OCI-LY7 (cell line): ENCODE results near the gene DSE. TPM values are rescaled to one million over a fixed set of nuclear protein-coding genes. Genes with fewer than 3 reads are reported as not detected.

Source experiments
- BruUV-seq: library from RNA; stranded (reverse); fragments of 400-500 nt; replicated peaks from 2 replicates; lab custom pipeline; 2021; lab: Mats Ljungman, UMichigan
- CTCF ChIA-PET: fragments of 300-600 bp; sonication (Branson Sonifier 250); formaldehyde crosslinking; loops from one replicate; lab custom pipeline; 2022; ENCODE audit warnings: antibody characterized with exemption; ENCODE audit not compliant: unreplicated experiment; lab: Charles Lee
- POLR2A ChIA-PET: fragments of 300-600 bp; sonication (Branson Sonifier 250); formaldehyde crosslinking; loops from one replicate; lab custom pipeline; 2022; ENCODE audit warnings: antibody characterized with exemption; lab: Charles Lee
- DNase-seq: peaks from one replicate; pipeline ENCODE4 v3.0.0-alpha.2; 2015; ENCODE audit warnings: low spot score
- H2AFZ ChIP-seq: fragments of 200-600 bp; sonication (generic), shearing (Covaris generic); 2 replicates; pipeline ENCODE4 v1.6.1; 2014; ENCODE audit warnings: mild to moderate bottlenecking, antibody characterized with exemption, low read length, moderate library complexity
- H3K27ac ChIP-seq: fragments of 200-600 bp; sonication (generic); 2 replicates; pipeline ENCODE4 v1.5.1; 2014; ENCODE audit warnings: mixed run types, low read depth, mild to moderate bottlenecking, moderate library complexity, low read length, inconsistent platforms; ENCODE audit not compliant: poor library complexity, severe bottlenecking
- H3K36me3 ChIP-seq: fragments of 200-600 bp; sonication (generic); 2 replicates; pipeline ENCODE4 v1.6.1; 2014; ENCODE audit warnings: mild to moderate bottlenecking, antibody characterized with exemption, low read length, moderate library complexity, mixed read lengths; ENCODE audit not compliant: insufficient read depth
- H3K4me1 ChIP-seq: fragments of 200-600 bp; sonication (generic); 2 replicates; pipeline ENCODE4 v1.5.1; 2014; ENCODE audit warnings: mild to moderate bottlenecking, low read length; ENCODE audit not compliant: insufficient read depth, poor library complexity, severe bottlenecking
- H3K4me2 ChIP-seq: fragments of 200-600 bp; sonication (generic); 2 replicates; pipeline ENCODE4 v1.6.1; 2014; ENCODE audit warnings: mild to moderate bottlenecking, low read length
- H3K4me3 ChIP-seq: fragments of 200-600 bp; sonication (generic); 2 replicates; pipeline ENCODE4 v1.5.1; 2014; ENCODE audit warnings: mild to moderate bottlenecking, low read depth, low read length; ENCODE audit not compliant: poor library complexity, severe bottlenecking
- H3K79me2 ChIP-seq: fragments of 200-600 bp; sonication (generic); 2 replicates; pipeline ENCODE4 v1.6.1; 2016; ENCODE audit warnings: low read depth, mild to moderate bottlenecking, low read length, moderate library complexity, mixed read lengths; ENCODE audit not compliant: insufficient read depth
- H3K9me2 ChIP-seq: fragments of 200-600 bp; sonication (generic); 2 replicates; pipeline ENCODE4 v1.6.1; 2016; ENCODE audit warnings: mild to moderate bottlenecking, low read length, mixed read lengths; ENCODE audit not compliant: insufficient read depth
- H3K9me3 ChIP-seq: fragments of 200-600 bp; sonication (generic); 2 replicates; pipeline ENCODE4 v1.6.1; 2014; ENCODE audit warnings: mild to moderate bottlenecking, mixed run types, low read length, mixed read lengths
- H4K20me1 ChIP-seq: fragments of 200-600 bp; sonication (generic); 2 replicates; pipeline ENCODE4 v1.6.1; 2014; ENCODE audit warnings: mild to moderate bottlenecking, antibody characterized with exemption, low read length, moderate library complexity, mixed read lengths; ENCODE audit not compliant: insufficient read depth
- EZH2phosphoT487 ChIP-seq: fragments of 200-600 bp; sonication (generic); IDR thresholded peaks from 2 replicates; pipeline ENCODE4 v1.6.1; 2018; ENCODE audit warnings: low read depth, borderline replicate concordance, mild to moderate bottlenecking, mixed run types, antibody characterized with exemption, low read length, moderate library complexity, mixed read lengths
- intact Hi-C: fragments of 100-400 bp; cut with micrococcal nuclease; formaldehyde crosslinking; loops from one replicate; pipeline ENCODE4 v1.10.0; 2022; ENCODE audit not compliant: unreplicated experiment
- total RNA-seq, 2 experiments: library from RNA; depleted of rRNA in 1 of 2; stranded (reverse); fragments of >200 nt in 1 of 2; shearing (Covaris generic) in 1 of 2; gene quantifications; 2 replicates each; pipeline ENCODE4 v1.2.3, GENCODE V29; 2014 to 2022
- TF ChIP-seq, protein P1 (sequence below): fragments of 200-600 bp; sonication (generic); conservative IDR thresholded peaks from 2 replicates; pipeline ENCODE4 v1.5.1; 2014; ENCODE audit warnings: mild to moderate bottlenecking, antibody characterized with exemption, low read length, moderate library complexity, mixed read lengths

Gene DSE
- total RNA-seq, 2 experiments from 2014 or later: 3.9 to 7.6 TPM

DNA sequence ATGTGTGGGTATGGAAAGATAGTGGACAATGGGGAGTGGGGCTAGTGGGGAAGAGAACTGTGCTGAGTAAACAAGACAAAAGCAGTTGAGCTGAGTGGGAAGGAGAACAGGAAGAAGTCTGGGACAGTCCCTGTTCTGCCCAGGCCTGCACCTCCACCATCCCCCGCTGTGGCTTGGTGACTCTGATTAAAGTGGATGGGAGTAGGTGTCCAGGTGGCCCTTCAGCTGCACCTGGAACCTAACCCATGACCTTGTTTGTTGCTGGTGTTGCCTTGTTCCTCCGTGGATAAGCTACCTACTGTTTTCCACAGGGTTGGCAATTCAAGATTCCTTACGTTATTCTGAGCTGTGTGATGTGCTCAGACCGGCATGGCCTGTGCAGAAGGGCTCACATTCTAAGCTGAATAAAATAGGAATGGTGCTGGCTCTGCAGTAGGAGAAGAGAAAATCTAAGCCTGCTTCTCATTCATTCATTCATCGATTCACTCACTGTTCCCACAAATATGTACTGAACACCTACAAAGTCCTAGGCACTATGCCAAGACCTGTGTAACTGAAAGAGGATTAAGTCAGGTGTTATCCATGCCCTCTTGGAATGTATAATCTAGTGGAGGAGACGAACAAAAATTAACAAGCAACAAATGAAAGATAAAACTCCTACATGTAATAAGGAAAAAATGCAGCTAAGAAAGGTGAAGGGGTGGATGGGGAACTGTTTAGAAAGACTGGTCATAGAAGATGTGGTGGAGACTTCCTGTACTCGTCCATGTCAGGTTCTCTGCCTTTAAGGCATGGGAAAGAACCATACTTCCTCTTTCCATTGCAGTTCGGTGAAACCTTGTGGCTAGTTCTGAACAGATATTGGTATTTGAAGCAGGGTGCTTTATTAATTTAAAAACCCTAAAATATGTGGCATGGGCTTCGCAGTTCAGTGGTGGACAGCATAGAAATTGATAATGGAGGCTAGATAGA lies 80.3 kb downstream of the DSE start:
- Histone ChIP-seq H3K9me2 (peaks cover 5% of the 10 kb centered on the region; the same call in 1 of the 2 replicates), H4K20me1 (no peaks in the 10 kb centered on the region), H3K27ac (no peak overlapping the region), H3K79me2 (no peaks in the 10 kb centered on the region), H3K4me2 (no peak overlapping the region), H3K4me3 (no peak overlapping the region), H3K36me3 (no peaks in the 10 kb centered on the region), H2AFZ (no peak overlapping the region), H3K9me3 (no peaks in the 10 kb centered on the region), H3K4me1 (no peaks in the 10 kb centered on the region)
- DNase-seq: peak; percentile 19
- intact Hi-C loops: no loop called here
- TF ChIP-seq, protein P1, sequence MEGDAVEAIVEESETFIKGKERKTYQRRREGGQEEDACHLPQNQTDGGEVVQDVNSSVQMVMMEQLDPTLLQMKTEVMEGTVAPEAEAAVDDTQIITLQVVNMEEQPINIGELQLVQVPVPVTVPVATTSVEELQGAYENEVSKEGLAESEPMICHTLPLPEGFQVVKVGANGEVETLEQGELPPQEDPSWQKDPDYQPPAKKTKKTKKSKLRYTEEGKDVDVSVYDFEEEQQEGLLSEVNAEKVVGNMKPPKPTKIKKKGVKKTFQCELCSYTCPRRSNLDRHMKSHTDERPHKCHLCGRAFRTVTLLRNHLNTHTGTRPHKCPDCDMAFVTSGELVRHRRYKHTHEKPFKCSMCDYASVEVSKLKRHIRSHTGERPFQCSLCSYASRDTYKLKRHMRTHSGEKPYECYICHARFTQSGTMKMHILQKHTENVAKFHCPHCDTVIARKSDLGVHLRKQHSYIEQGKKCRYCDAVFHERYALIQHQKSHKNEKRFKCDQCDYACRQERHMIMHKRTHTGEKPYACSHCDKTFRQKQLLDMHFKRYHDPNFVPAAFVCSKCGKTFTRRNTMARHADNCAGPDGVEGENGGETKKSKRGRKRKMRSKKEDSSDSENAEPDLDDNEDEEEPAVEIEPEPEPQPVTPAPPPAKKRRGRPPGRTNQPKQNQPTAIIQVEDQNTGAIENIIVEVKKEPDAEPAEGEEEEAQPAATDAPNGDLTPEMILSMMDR: no peak
- no peak for TF ChIP-seq EZH2phosphoT487
- ChIA-PET CTCF (no interaction called here), POLR2A (interaction anchor here (0.6 to 1.3 kb wide), 6 partner anchors 11 to 216 kb away, joined by 3 to 5 read pairs (median 3); no protein-coding TSS in a partner anchor)
- BruUV-seq: no TSS peak

DNA sequence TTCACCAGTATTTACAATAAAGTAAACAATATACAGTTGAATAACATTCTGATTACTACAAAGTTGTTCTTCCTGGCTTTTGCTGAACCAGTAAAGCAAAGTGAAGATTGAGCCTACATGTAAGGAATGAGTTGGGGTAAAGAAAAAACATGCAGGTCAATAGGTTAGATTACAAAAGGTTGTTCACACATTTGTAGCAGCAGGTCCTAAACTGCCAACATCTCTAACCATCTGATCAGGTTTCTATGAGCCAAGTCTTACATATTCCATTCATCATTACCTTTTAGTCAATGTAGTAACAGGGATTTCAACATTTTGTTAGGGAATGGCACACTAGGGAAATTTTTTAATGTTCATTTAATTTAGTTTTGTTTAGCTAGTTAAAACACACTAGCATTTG lies 81.2 kb downstream of the DSE start:
- POLR2A ChIA-PET: interaction anchor here (2.0 kb wide), 1 partner anchor 9 kb away, joined by 6 read pairs; no protein-coding TSS in a partner anchor
- intact Hi-C loops: no loop called here
- no TSS peak for BruUV-seq

More for the DNA sequence above, 81.2 kb downstream of the DSE start:
- Histone ChIP-seq H3K4me1 (no peaks in the 10 kb centered on the region), H3K79me2 (no peaks in the 10 kb centered on the region), H4K20me1 (no peaks in the 10 kb centered on the region), H3K27ac (no peak overlapping the region), H3K4me2 (no peak overlapping the region), H3K9me2 (peaks cover 5% of the 10 kb centered on the region; the same call in 1 of the 2 replicates), H3K9me3 (no peaks in the 10 kb centered on the region), H2AFZ (no peak overlapping the region), H3K4me3 (no peak overlapping the region), H3K36me3 (no peaks in the 10 kb centered on the region)
- DNase-seq: no peak
- CTCF ChIA-PET: no interaction called here
- TF ChIP-seq, protein P1: no peak
- no peak for TF ChIP-seq EZH2phosphoT487
